Kasumi-1 (cell line): ENCODE data around the gene MED20.

Experiments
- DNase-seq, 2 experiments: peaks; one replicate each; lab custom pipeline; 2025; lab: John Stamatoyannopoulos, UW

MED20 gene

GRCh38 chr6:41941280-41942066 is 20.5 kb upstream of the MED20 start, which contains the start of gene CCND3:
TSS of gene CCND3 (minus strand) at chr6:41941808. CDS start at chr6:41941649, 159 bp downstream.
- peak; percentile 80 to 84 for DNase-seq

- peak; percentile 16 to 44 for DNase-seq
Observed at GRCh38 chr6:41940759-41941279, 19.9 kb upstream of the MED20 start.

- no peak for DNase-seq
Observed at GRCh38 chr6:41939848-41940758, 19.2 kb upstream of the MED20 start.

GRCh38 chr6:41939176-41939847 is 18.4 kb upstream of the MED20 start:
- DNase-seq = peak; percentile 58 to 79

GRCh38 chr6:41938590-41939175 is 17.7 kb upstream of the MED20 start:
- DNase-seq = no peak

- DNase-seq = peak; percentile 54 to 61
Observed at GRCh38 chr6:41937861-41938574, 17.1 kb upstream of the MED20 start.

- DNase-seq = no peak
Observed at GRCh38 chr6:41937472-41937860, 16.5 kb upstream of the MED20 start.

GRCh38 chr6:41936073-41936837 is 15.3 kb upstream of the MED20 start:
- peak; percentile 98 for DNase-seq

GRCh38 chr6:41935685-41936072 is 14.7 kb upstream of the MED20 start:
- DNase-seq = no peak

- no peak for DNase-seq
Observed at GRCh38 chr6:41935193-41935574, 14.2 kb upstream of the MED20 start.

- DNase-seq = no peak
Observed at GRCh38 chr6:41934278-41935192, 13.6 kb upstream of the MED20 start.

GRCh38 chr6:41932378-41932777 is 11.4 kb upstream of the MED20 start:
- DNase-seq = no peak

- DNase-seq = no peak
Observed at GRCh38 chr6:41931792-41932191, 10.9 kb upstream of the MED20 start.

GRCh38 chr6:41929924-41930323 is 9.0 kb upstream of the MED20 start:
- no peak for DNase-seq

- no peak for DNase-seq
Observed at GRCh38 chr6:41927253-41927652, 6.3 kb upstream of the MED20 start.

- no peak for DNase-seq
Observed at GRCh38 chr6:41922154-41922553, 1.2 kb upstream of the MED20 start.

GRCh38 chr6:41921712-41921998 is 716 bp upstream of the MED20 start:
- peak; percentile 22 to 53 for DNase-seq

- DNase-seq = no peak
Observed at GRCh38 chr6:41917528-41917927, 3.4 kb downstream of the MED20 start.

GRCh38 chr6:41914869-41915530 is 5.9 kb downstream of the MED20 start:
- no peak for DNase-seq
